AG04450 (cell line): Measurements from ENCODE around the gene CFAP77. TPM values are rescaled to one million over a fixed set of nuclear protein-coding genes. Genes with fewer than 3 reads are reported as not detected.

Experiments
- CTCF ChIA-PET: fragments of 300-600, 350-600 bp; formaldehyde crosslinking; extraction: SDS; loops from one replicate; lab custom pipeline; 2022; ENCODE audit warnings: antibody characterized with exemption, inconsistent platforms; lab: Charles Lee
- POLR2A ChIA-PET: fragments of 350-600 bp; formaldehyde crosslinking; extraction: SDS; loops from one replicate; lab custom pipeline; 2021; ENCODE audit warnings: antibody characterized with exemption, inconsistent platforms; lab: Yijun Ruan, JAX
- DNase-seq: peaks from one replicate; pipeline ENCODE4 v3.0.0-alpha.2; 2011; ENCODE audit warnings: low read depth, low spot score
- H3K27ac ChIP-seq: one replicate; pipeline ENCODE4 v1.5.1; 2012; ENCODE audit warnings: low read depth, low read length, control low read depth
- H3K27me3 ChIP-seq: one replicate; pipeline ENCODE4 v1.6.0; 2012; ENCODE audit warnings: low read length; ENCODE audit not compliant: control insufficient read depth, insufficient read depth
- H3K4me3 ChIP-seq: 2 replicates; pipeline ENCODE4 v1.5.1; 2011; ENCODE audit warnings: mild to moderate bottlenecking, low read depth, low read length, control low read depth
- H3K9me3 ChIP-seq: 2 replicates; pipeline ENCODE4 v1.5.1; 2012; ENCODE audit warnings: low read length; ENCODE audit not compliant: control insufficient read depth, insufficient read depth
- CTCF ChIP-seq: IDR thresholded peaks from 2 replicates; pipeline ENCODE4 v1.5.1; 2011; ENCODE audit warnings: low read depth, low read length, control low read depth, inconsistent platforms
- polyA plus RNA-seq: library from polyadenylated mRNA; depleted of rRNA; stranded (reverse); fragments of >200 nt; gene quantifications from 2 replicates; pipeline ENCODE4 v1.2.3, GENCODE V29; 2011

Gene CFAP77
- polyA plus RNA-seq, 1 experiment, result not detected

- DNase-seq, result no peak
- Histone ChIP-seq H3K4me3 (no peak overlapping the region), H3K27ac (no peak overlapping the region), H3K9me3 (no peaks in the 10 kb centered on the region), H3K27me3 (peaks cover 50% of the 10 kb centered on the region)
- ChIA-PET CTCF (no interaction called here), POLR2A (no interaction called here)
- no peak for TF ChIP-seq CTCF
These were observed 13.5 kb downstream of the CFAP77 start for GRCh38 chr9:132423503-132423902.

GRCh38 chr9:132424857-132425674 lies 15.1 kb downstream of the CFAP77 start:
- peaks cover 52% of the 10 kb centered on the region for H3K27me3 ChIP-seq
- no peak for TF ChIP-seq CTCF
- no peaks in the 10 kb centered on the region for H3K9me3 ChIP-seq
- DNase-seq, result no peak
- no peak overlapping the region for H3K27ac ChIP-seq
- ChIA-PET CTCF (no interaction called here), POLR2A (no interaction called here)
- no peak overlapping the region for H3K4me3 ChIP-seq

GRCh38 chr9:132425675-132426062 lies 15.7 kb downstream of the CFAP77 start:
- POLR2A ChIA-PET, result no interaction called here
- Histone ChIP-seq H3K27ac (no peak overlapping the region), H3K4me3 (no peak overlapping the region), H3K27me3 (peaks cover 56% of the 10 kb centered on the region), H3K9me3 (no peaks in the 10 kb centered on the region)
- CTCF ChIA-PET, result no interaction called here
- no peak for TF ChIP-seq CTCF
- no peak for DNase-seq

GRCh38 chr9:132426639-132427414 lies 16.8 kb downstream of the CFAP77 start:
- H3K27me3 ChIP-seq, result peaks cover 57% of the 10 kb centered on the region
- H3K27ac ChIP-seq, result no peak overlapping the region
- TF ChIP-seq CTCF, result no peak
- H3K9me3 ChIP-seq, result no peaks in the 10 kb centered on the region
- no peak for DNase-seq
- ChIA-PET POLR2A (no interaction called here), CTCF (no interaction called here)
- no peak overlapping the region for H3K4me3 ChIP-seq

- CTCF ChIA-PET, result no interaction called here
- no peak for DNase-seq
- POLR2A ChIA-PET, result no interaction called here
- H3K4me3 ChIP-seq, result no peak overlapping the region
- H3K27ac ChIP-seq, result no peak overlapping the region
- H3K27me3 ChIP-seq, result peaks cover 32% of the 10 kb centered on the region
- H3K9me3 ChIP-seq, result no peaks in the 10 kb centered on the region
- TF ChIP-seq CTCF, result no peak
These were observed 21.0 kb downstream of the CFAP77 start for GRCh38 chr9:132430998-132431397.
